ENCODE measurements around the gene SINHCAF.

The SINHCAF gene

GRCh38 chr12:31363416-31363809 lies 37.5 kb upstream of the SINHCAF start:
- H3K4me2 ChIP-seq (ENCODE audit: low read length, poor library complexity, severe bottlenecking), result no peak overlapping the region
- no peak overlapping the region for H2AFZ ChIP-seq (ENCODE audit: low read depth, low read length)
- H4K91ac ChIP-seq (ENCODE audit: low read length), result no peak overlapping the region
- peak overlapping the region in 1 of 2 experiments; percentile 25 for H2BK12ac ChIP-seq (ENCODE audit: low read length in 2 of 2)
- no peak overlapping the region for H2BK5ac ChIP-seq (ENCODE audit: low read depth, low read length, poor library complexity, severe bottlenecking)
- no peak for DNase-seq
- H3K9me3 ChIP-seq (ENCODE audit: control insufficient read depth, low read length), result no peaks in the 10 kb centered on the region
- H2AK5ac ChIP-seq (ENCODE audit: low read length, severe bottlenecking), result no peak overlapping the region
- no peak overlapping the region for H4K8ac ChIP-seq (ENCODE audit: low read length)
- H3K4ac ChIP-seq (ENCODE audit: low read depth in 1 of 2, low read length in 2 of 2), result no peak overlapping the region
- no peak overlapping the region for H3K14ac ChIP-seq (ENCODE audit: low read length in 2 of 2)
- peaks cover 8% of the 10 kb centered on the region for H3K4me1 ChIP-seq (ENCODE audit: control insufficient read depth, insufficient read depth, low read depth, low read length)
- WGBS, result 85% methylated on average over 6 of the region's 6 CpGs
- no peak overlapping the region for H3K18ac ChIP-seq (ENCODE audit: low read depth in 1 of 2, low read length in 2 of 2)
- H3K27me3 ChIP-seq (ENCODE audit: control insufficient read depth in 1 of 2, insufficient read depth in 1 of 2, low read length in 2 of 2), result peaks cover 0 to 3% of the 10 kb centered on the region in 2 experiments
- H3K23ac ChIP-seq (ENCODE audit: low read length in 2 of 2), result no peak overlapping the region
- no peaks in the 10 kb centered on the region for H3K36me3 ChIP-seq (ENCODE audit: control insufficient read depth in 1 of 2, insufficient read depth in 2 of 2, low read depth in 1 of 2, low read length in 2 of 2)
- no peak overlapping the region for H3K9ac ChIP-seq (ENCODE audit: low read length)
- no peak overlapping the region for H3K27ac ChIP-seq (ENCODE audit: low read length, poor library complexity, severe bottlenecking)
- H3K4me3 ChIP-seq (ENCODE audit: insufficient read depth in 1 of 2, low read depth in 1 of 2, low read length in 2 of 2), result no peak overlapping the region
- no peak overlapping the region for H2BK120ac ChIP-seq (ENCODE audit: low read depth, low read length)
- H3K79me1 ChIP-seq (replicated peaks; ENCODE audit: low read length, poor library complexity, severe bottlenecking), result no peaks in the 10 kb centered on the region
- no peak overlapping the region for H2BK15ac ChIP-seq (ENCODE audit: low read depth, poor library complexity, severe bottlenecking)

GRCh38 chr12:31362759-31363415 lies 36.9 kb upstream of the SINHCAF start:
- Histone ChIP-seq H3K4me1 (ENCODE audit: control insufficient read depth, insufficient read depth, low read depth, low read length) (peaks cover 8% of the 10 kb centered on the region), H3K4me2 (ENCODE audit: low read length, poor library complexity, severe bottlenecking) (peak overlapping the region; percentile 8), H3K14ac (ENCODE audit: low read length in 2 of 2) (peak overlapping the region in 1 of 2 experiments; percentile 57), H2BK5ac (ENCODE audit: low read depth, low read length, poor library complexity, severe bottlenecking) (no peak overlapping the region), H4K91ac (ENCODE audit: low read length) (peak overlapping the region; percentile 14), H2AK5ac (ENCODE audit: low read length, severe bottlenecking) (no peak overlapping the region), H3K9ac (ENCODE audit: low read length) (no peak overlapping the region), H2BK12ac (ENCODE audit: low read length in 2 of 2) (peak overlapping the region in 1 of 2 experiments; percentile 59), H2BK120ac (ENCODE audit: low read depth, low read length) (peak overlapping the region; percentile 11), H2BK15ac (ENCODE audit: low read depth, poor library complexity, severe bottlenecking) (no peak overlapping the region), H3K4me3 (ENCODE audit: insufficient read depth in 1 of 2, low read depth in 1 of 2, low read length in 2 of 2) (no peak overlapping the region), H3K27me3 (ENCODE audit: control insufficient read depth in 1 of 2, insufficient read depth in 1 of 2, low read length in 2 of 2) (peaks cover 0 to 3% of the 10 kb centered on the region in 2 experiments), H3K18ac (ENCODE audit: low read depth in 1 of 2, low read length in 2 of 2) (peak overlapping the region; percentile 10 to 81), H4K8ac (ENCODE audit: low read length) (peak overlapping the region; percentile 66), H3K36me3 (ENCODE audit: control insufficient read depth in 1 of 2, insufficient read depth in 2 of 2, low read depth in 1 of 2, low read length in 2 of 2) (no peaks in the 10 kb centered on the region), H3K27ac (ENCODE audit: low read length, poor library complexity, severe bottlenecking) (no peak overlapping the region), H3K23ac (ENCODE audit: low read length in 2 of 2) (no peak overlapping the region), H3K4ac (ENCODE audit: low read depth in 1 of 2, low read length in 2 of 2) (peak overlapping the region in 1 of 2 experiments; percentile 20), H3K9me3 (ENCODE audit: control insufficient read depth, low read length) (no peaks in the 10 kb centered on the region), H3K79me1 (replicated peaks; ENCODE audit: low read length, poor library complexity, severe bottlenecking) (no peaks in the 10 kb centered on the region), H2AFZ (ENCODE audit: low read depth, low read length) (peak overlapping the region; percentile 65)
- 24% methylated on average over 4 of the region's 6 CpGs for WGBS
- DNase-seq, result peak; percentile 60

- Histone ChIP-seq H3K4me1 (ENCODE audit: control insufficient read depth, insufficient read depth, low read depth, low read length) (peaks cover 8% of the 10 kb centered on the region), H3K27me3 (ENCODE audit: control insufficient read depth in 1 of 2, insufficient read depth in 1 of 2, low read length in 2 of 2) (peaks cover 0 to 3% of the 10 kb centered on the region in 2 experiments), H2BK120ac (ENCODE audit: low read depth, low read length) (peak overlapping the region; percentile 11), H3K36me3 (ENCODE audit: control insufficient read depth in 1 of 2, insufficient read depth in 2 of 2, low read depth in 1 of 2, low read length in 2 of 2) (no peaks in the 10 kb centered on the region), H3K18ac (ENCODE audit: low read depth in 1 of 2, low read length in 2 of 2) (peak overlapping the region; percentile 3 to 81), H2BK15ac (ENCODE audit: low read depth, poor library complexity, severe bottlenecking) (no peak overlapping the region), H2AK5ac (ENCODE audit: low read length, severe bottlenecking) (no peak overlapping the region), H3K79me1 (replicated peaks; ENCODE audit: low read length, poor library complexity, severe bottlenecking) (no peaks in the 10 kb centered on the region), H3K9ac (ENCODE audit: low read length) (no peak overlapping the region), H3K4ac (ENCODE audit: low read depth in 1 of 2, low read length in 2 of 2) (peak overlapping the region in 1 of 2 experiments; percentile 53), H2AFZ (ENCODE audit: low read depth, low read length) (peak overlapping the region; percentile 65), H3K23ac (ENCODE audit: low read length in 2 of 2) (no peak overlapping the region), H3K14ac (ENCODE audit: low read length in 2 of 2) (peak overlapping the region in 1 of 2 experiments; percentile 16), H4K91ac (ENCODE audit: low read length) (no peak overlapping the region), H2BK5ac (ENCODE audit: low read depth, low read length, poor library complexity, severe bottlenecking) (no peak overlapping the region), H2BK12ac (ENCODE audit: low read length in 2 of 2) (peak overlapping the region in 1 of 2 experiments; percentile 29), H3K27ac (ENCODE audit: low read length, poor library complexity, severe bottlenecking) (no peak overlapping the region), H3K4me2 (ENCODE audit: low read length, poor library complexity, severe bottlenecking) (peak overlapping the region; percentile 8), H3K4me3 (ENCODE audit: insufficient read depth in 1 of 2, low read depth in 1 of 2, low read length in 2 of 2) (no peak overlapping the region), H3K9me3 (ENCODE audit: control insufficient read depth, low read length) (no peaks in the 10 kb centered on the region), H4K8ac (ENCODE audit: low read length) (peak overlapping the region; percentile 88)
- 48% methylated on average over 13 of the region's 13 CpGs for WGBS
- DNase-seq, result no peak
These were observed 36.3 kb upstream of the SINHCAF start for GRCh38 chr12:31362115-31362758.

- no peak overlapping the region for H2BK12ac ChIP-seq (ENCODE audit: low read length in 2 of 2)
- DNase-seq, result no peak
- H3K4me2 ChIP-seq (ENCODE audit: low read length, poor library complexity, severe bottlenecking), result no peak overlapping the region
- peaks cover 0 to 3% of the 10 kb centered on the region in 2 experiments for H3K27me3 ChIP-seq (ENCODE audit: control insufficient read depth in 1 of 2, insufficient read depth in 1 of 2, low read length in 2 of 2)
- H4K91ac ChIP-seq (ENCODE audit: low read length), result no peak overlapping the region
- H3K4me3 ChIP-seq (ENCODE audit: insufficient read depth in 1 of 2, low read depth in 1 of 2, low read length in 2 of 2), result no peak overlapping the region
- H2AFZ ChIP-seq (ENCODE audit: low read depth, low read length), result no peak overlapping the region
- H3K18ac ChIP-seq (ENCODE audit: low read depth in 1 of 2, low read length in 2 of 2), result no peak overlapping the region
- 93% methylated on average over 10 of the region's 14 CpGs for WGBS
- no peaks in the 10 kb centered on the region for H3K9me3 ChIP-seq (ENCODE audit: control insufficient read depth, low read length)
- H3K9ac ChIP-seq (ENCODE audit: low read length), result no peak overlapping the region
- H3K27ac ChIP-seq (ENCODE audit: low read length, poor library complexity, severe bottlenecking), result no peak overlapping the region
- H3K4me1 ChIP-seq (ENCODE audit: control insufficient read depth, insufficient read depth, low read depth, low read length), result peaks cover 8% of the 10 kb centered on the region
- no peak overlapping the region for H2BK5ac ChIP-seq (ENCODE audit: low read depth, low read length, poor library complexity, severe bottlenecking)
- no peak overlapping the region for H3K23ac ChIP-seq (ENCODE audit: low read length in 2 of 2)
- H4K8ac ChIP-seq (ENCODE audit: low read length), result peak overlapping the region; percentile 52
- no peak overlapping the region for H2BK15ac ChIP-seq (ENCODE audit: low read depth, poor library complexity, severe bottlenecking)
- no peak overlapping the region for H3K14ac ChIP-seq (ENCODE audit: low read length in 2 of 2)
- no peak overlapping the region for H3K4ac ChIP-seq (ENCODE audit: low read depth in 1 of 2, low read length in 2 of 2)
- no peak overlapping the region for H2AK5ac ChIP-seq (ENCODE audit: low read length, severe bottlenecking)
- no peaks in the 10 kb centered on the region for H3K79me1 ChIP-seq (replicated peaks; ENCODE audit: low read length, poor library complexity, severe bottlenecking)
- no peak overlapping the region for H2BK120ac ChIP-seq (ENCODE audit: low read depth, low read length)
- H3K36me3 ChIP-seq (ENCODE audit: control insufficient read depth in 1 of 2, insufficient read depth in 2 of 2, low read depth in 1 of 2, low read length in 2 of 2), result no peaks in the 10 kb centered on the region
These were observed 35.8 kb upstream of the SINHCAF start for GRCh38 chr12:31361730-31362114.
